Panc1 (cell line): ENCODE data around the gene TRABD2B.

Experiments
- CTCF ChIP-seq: fragments of 450-650 bp; IDR thresholded peaks from 2 replicates; pipeline ENCODE4 v1.5.1; 2017; ENCODE audit warnings: mild to moderate bottlenecking
- REST ChIP-seq, 2 experiments: IDR thresholded peaks; 2 replicates each; pipeline ENCODE4 v1.6.1; 2011 to 2012; ENCODE audit warnings: low read depth in 2 of 2, control low read depth in 1 of 2, low read length in 1 of 2, mild to moderate bottlenecking in 1 of 2, moderate library complexity in 1 of 2; ENCODE audit not compliant: insufficient read depth in 1 of 2

GRCh38 chr1:47980501-47980900, 16.7 kb downstream of the TRABD2B start:
- no peak for TF ChIP-seq CTCF
- no peak for TF ChIP-seq REST (IDR thresholded peaks at IDR 0.05; ENCODE audit: insufficient read depth in 1 of 2, low read depth in 2 of 2, low read length in 1 of 2)
